Calu3 (cell line): ENCODE results near the gene SH3PXD2B. TPM values are rescaled to one million over a fixed set of nuclear protein-coding genes. Genes with fewer than 3 reads are reported as not detected.
"Not testable (repeated sequence)": the region's sequence is repeated elsewhere in the genome, so short reads cannot be mapped to it uniquely, and the experiment has no call there.

Experiments used
- BruUV-seq: library from RNA; stranded (reverse); fragments of 400-500 nt; replicated peaks from 2 replicates; lab custom pipeline; 2021; lab: Mats Ljungman, UMichigan
- CTCF ChIA-PET: fragments of 300-600 bp; sonication (Branson Sonifier 250); formaldehyde crosslinking; loops from one replicate; lab custom pipeline; 2022; ENCODE audit warnings: antibody characterized with exemption; lab: Charles Lee
- DNase-seq: peaks from one replicate; pipeline ENCODE4 v3.0.0; 2022
- H3K27ac Mint-ChIP-seq: one replicate; pipeline ENCODE4 v1.8.0; 2022; ENCODE audit warnings: mixed read lengths; ENCODE audit not compliant: unreplicated experiment
- H3K27me3 Mint-ChIP-seq: one replicate; pipeline ENCODE4 v1.8.0; 2022; ENCODE audit warnings: mixed read lengths; ENCODE audit not compliant: unreplicated experiment
- H3K36me3 Mint-ChIP-seq: one replicate; pipeline ENCODE4 v1.8.0; 2022; ENCODE audit warnings: mild to moderate bottlenecking, moderate library complexity, mixed read lengths; ENCODE audit not compliant: insufficient read depth, unreplicated experiment
- H3K4me1 Mint-ChIP-seq: one replicate; pipeline ENCODE4 v1.8.0; 2022; ENCODE audit warnings: mild to moderate bottlenecking, low read depth, mixed read lengths; ENCODE audit not compliant: unreplicated experiment
- H3K4me3 Mint-ChIP-seq: one replicate; pipeline ENCODE4 v1.8.0; 2022; ENCODE audit warnings: mild to moderate bottlenecking, low read depth, moderate library complexity, mixed read lengths; ENCODE audit not compliant: unreplicated experiment
- H3K9me3 Mint-ChIP-seq: one replicate; pipeline ENCODE4 v1.8.0; 2022; ENCODE audit warnings: low read depth, mixed read lengths; ENCODE audit not compliant: unreplicated experiment
- intact Hi-C: fragments of 100-400 bp; cut with micrococcal nuclease; formaldehyde crosslinking; loops from one replicate; pipeline ENCODE4 v1.10.0; 2022; ENCODE audit not compliant: unreplicated experiment
- total RNA-seq: library from RNA; stranded (reverse); gene quantifications from 2 replicates; pipeline ENCODE4 v1.2.3, GENCODE V29; 2022
- TF ChIP-seq, protein P1 (sequence below): fragments of 200-600 bp; IDR thresholded peaks from one replicate; pipeline ENCODE4 v1.8.0; 2022; ENCODE audit warnings: antibody characterized with exemption; ENCODE audit not compliant: unreplicated experiment

SH3PXD2B gene
- total RNA-seq, 1 experiment from 2014 or later, result 25.6 TPM

- TF ChIP-seq, protein P1, sequence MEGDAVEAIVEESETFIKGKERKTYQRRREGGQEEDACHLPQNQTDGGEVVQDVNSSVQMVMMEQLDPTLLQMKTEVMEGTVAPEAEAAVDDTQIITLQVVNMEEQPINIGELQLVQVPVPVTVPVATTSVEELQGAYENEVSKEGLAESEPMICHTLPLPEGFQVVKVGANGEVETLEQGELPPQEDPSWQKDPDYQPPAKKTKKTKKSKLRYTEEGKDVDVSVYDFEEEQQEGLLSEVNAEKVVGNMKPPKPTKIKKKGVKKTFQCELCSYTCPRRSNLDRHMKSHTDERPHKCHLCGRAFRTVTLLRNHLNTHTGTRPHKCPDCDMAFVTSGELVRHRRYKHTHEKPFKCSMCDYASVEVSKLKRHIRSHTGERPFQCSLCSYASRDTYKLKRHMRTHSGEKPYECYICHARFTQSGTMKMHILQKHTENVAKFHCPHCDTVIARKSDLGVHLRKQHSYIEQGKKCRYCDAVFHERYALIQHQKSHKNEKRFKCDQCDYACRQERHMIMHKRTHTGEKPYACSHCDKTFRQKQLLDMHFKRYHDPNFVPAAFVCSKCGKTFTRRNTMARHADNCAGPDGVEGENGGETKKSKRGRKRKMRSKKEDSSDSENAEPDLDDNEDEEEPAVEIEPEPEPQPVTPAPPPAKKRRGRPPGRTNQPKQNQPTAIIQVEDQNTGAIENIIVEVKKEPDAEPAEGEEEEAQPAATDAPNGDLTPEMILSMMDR, result no peak
- Mint-ChIP-seq H3K27me3 (no peaks in the 10 kb centered on the region), H3K36me3 (peaks cover 4% of the 10 kb centered on the region), H3K4me1 (no peaks in the 10 kb centered on the region), H3K9me3 (no peaks in the 10 kb centered on the region), H3K4me3 (no peak overlapping the region), H3K27ac (no peak overlapping the region)
- BruUV-seq, result no TSS peak
- CTCF ChIA-PET, result no interaction called here
- DNase-seq, result no peak
- intact Hi-C loops, result no loop called here
Measured at GRCh38 chr5:172410662-172411483, 43.5 kb downstream of the SH3PXD2B start.

GRCh38 chr5:172410160-172410559, 44.2 kb downstream of the SH3PXD2B start:
- intact Hi-C loops, result no loop called here
- TF ChIP-seq, protein P1, result no peak
- Mint-ChIP-seq H3K4me3 (no peak overlapping the region), H3K4me1 (no peaks in the 10 kb centered on the region), H3K36me3 (peaks cover 4% of the 10 kb centered on the region), H3K27ac (no peak overlapping the region), H3K9me3 (no peaks in the 10 kb centered on the region), H3K27me3 (no peaks in the 10 kb centered on the region)
- no TSS peak for BruUV-seq
- CTCF ChIA-PET, result no interaction called here
- DNase-seq, result no peak

DNA sequence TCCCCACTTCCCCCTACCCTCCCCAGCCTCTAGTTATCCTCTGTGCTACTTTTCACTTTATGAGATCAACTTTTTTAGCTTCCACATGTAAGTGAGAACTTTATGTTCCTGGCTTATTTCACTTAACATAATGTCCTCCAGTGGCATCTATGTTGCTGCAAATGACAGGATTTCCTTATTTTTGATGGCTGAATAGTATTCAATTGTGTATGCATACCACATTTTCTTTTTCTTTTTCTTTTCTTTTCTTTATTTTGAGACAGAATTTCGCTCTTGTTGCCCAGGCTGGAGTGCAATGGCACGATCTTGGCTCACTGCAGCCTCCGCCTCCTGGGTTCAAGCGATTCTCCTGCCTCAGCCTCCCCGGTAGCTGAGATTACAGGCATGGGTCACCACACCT, 44.8 kb downstream of the SH3PXD2B start:
- H3K27ac Mint-ChIP-seq, intact Hi-C loops, H3K27me3 Mint-ChIP-seq, H3K4me3 Mint-ChIP-seq, H3K9me3 Mint-ChIP-seq, DNase-seq, BruUV-seq, CTCF ChIA-PET, H3K4me1 Mint-ChIP-seq, H3K36me3 Mint-ChIP-seq: not testable (repeated sequence)

DNA sequence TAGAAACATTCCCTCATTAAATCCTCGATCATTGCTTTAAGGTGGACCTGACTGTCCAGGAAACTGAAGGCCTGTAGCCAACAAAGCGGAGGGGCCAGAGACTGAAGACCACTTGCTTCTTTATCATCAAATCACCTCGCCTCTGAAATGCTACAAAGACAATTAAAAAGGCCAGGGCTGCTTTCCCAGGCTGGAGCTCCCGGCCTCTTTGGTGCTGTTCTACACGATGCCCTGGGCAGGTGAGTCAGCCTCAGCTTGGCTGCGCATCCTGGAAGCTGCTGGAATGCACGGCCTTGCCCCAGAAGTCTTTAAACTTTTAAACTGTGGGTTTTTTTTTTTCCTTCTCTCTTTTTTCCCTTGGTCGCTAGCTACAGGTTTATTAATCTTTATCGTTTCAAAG, 46.5 kb downstream of the SH3PXD2B start:
- Mint-ChIP-seq H3K27me3 (no peaks in the 10 kb centered on the region), H3K4me3 (no peak overlapping the region), H3K27ac (no peak overlapping the region), H3K9me3 (no peaks in the 10 kb centered on the region), H3K4me1 (no peaks in the 10 kb centered on the region), H3K36me3 (peaks cover 4% of the 10 kb centered on the region)
- intact Hi-C loops, result no loop called here
- TF ChIP-seq, protein P1, result no peak
- DNase-seq, result no peak
- CTCF ChIA-PET, result no interaction called here
- BruUV-seq, result no TSS peak

- intact Hi-C loops, result no loop called here
- TF ChIP-seq, protein P1, result no peak
- CTCF ChIA-PET, result no interaction called here
- no peaks in the 10 kb centered on the region for H3K9me3 Mint-ChIP-seq
- H3K36me3 Mint-ChIP-seq, result peaks cover 4% of the 10 kb centered on the region
- DNase-seq, result no peak
- no TSS peak for BruUV-seq
- no peak overlapping the region for H3K4me3 Mint-ChIP-seq
- H3K4me1 Mint-ChIP-seq, result no peaks in the 10 kb centered on the region
- no peak overlapping the region for H3K27ac Mint-ChIP-seq
- H3K27me3 Mint-ChIP-seq, result no peaks in the 10 kb centered on the region
Measured at GRCh38 chr5:172407241-172407691, 47.1 kb downstream of the SH3PXD2B start.
